GM19023 (cell line): ENCODE measurements around the gene STAC.
"Not testable (repeated sequence)": the region's sequence is repeated elsewhere in the genome, so short reads cannot be mapped to it uniquely, and the experiment has no call there.

Experiments used
- ATAC-seq: cut with Tn5 transposase; IDR thresholded peaks from one replicate; pipeline ENCODE4 v1.9.1; 2021; ENCODE audit warnings: mild to moderate bottlenecking, moderate library complexity; ENCODE audit not compliant: unreplicated experiment

The STAC gene

GRCh38 chr3:36409862-36410261, 29.6 kb downstream of the STAC start:
- ATAC-seq: no peak

DNA sequence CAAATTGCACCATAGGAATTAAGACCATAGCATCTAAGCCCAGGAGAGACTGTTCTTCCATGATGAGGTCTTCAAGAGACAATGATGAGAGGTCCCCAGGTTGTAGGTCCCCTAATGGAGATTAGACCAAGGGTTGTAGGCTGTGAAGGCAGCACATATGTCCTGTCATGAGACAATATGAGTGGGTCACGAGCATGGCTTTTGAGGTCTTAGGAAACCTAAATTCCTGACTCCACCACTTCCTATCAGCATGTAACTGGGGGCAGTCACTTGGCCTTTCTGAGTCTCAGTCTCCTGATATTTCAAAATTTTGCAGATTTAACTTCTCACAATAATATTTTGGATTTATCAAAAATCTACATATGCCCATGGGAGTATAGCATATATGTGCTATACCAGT, 31.3 kb downstream of the STAC start:
- ATAC-seq: no peak

GRCh38 chr3:36416599-36416998, 36.3 kb downstream of the STAC start:
- no peak for ATAC-seq

DNA sequence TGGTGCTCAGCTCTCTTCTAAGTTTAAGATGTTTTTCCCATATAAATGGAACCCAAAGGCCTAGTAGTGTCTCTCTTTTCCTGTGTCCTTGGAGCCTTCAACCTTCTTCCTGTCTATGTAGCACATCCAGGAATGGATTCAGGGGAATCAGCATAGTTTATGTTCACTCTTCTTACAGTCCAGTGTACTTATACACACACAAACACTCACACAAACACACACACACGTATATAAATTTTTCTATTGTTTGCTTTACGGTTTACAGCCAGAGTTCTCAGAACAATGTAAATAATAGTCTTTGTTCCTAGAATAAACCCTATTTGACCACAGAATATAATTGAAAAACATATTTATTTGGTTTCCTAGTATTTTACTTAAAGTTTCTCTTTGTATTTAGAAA, 36.9 kb downstream of the STAC start:
- no peak for ATAC-seq

- no peak for ATAC-seq
These were observed 38.0 kb downstream of the STAC start for GRCh38 chr3:36418296-36418695.

DNA sequence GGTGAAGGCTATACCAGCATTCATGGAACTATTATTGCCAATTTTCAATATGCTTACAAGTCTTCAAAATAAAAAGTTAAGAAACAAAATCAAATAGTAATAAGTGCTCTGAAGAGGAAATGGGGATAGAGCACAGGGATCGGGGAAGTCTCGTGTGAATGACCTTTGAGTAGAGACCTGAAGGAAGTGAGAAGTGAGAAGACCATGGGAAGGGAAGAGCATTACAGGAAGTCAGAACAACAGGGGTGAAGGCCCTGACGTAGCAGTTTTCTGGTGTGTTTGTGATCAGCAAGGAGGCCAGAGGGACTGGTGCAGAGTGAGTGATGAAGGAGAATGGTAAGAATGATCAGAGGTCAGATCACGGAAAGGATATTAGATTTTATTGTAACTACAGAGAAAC, 48.1 kb downstream of the STAC start:
- no peak for ATAC-seq

DNA sequence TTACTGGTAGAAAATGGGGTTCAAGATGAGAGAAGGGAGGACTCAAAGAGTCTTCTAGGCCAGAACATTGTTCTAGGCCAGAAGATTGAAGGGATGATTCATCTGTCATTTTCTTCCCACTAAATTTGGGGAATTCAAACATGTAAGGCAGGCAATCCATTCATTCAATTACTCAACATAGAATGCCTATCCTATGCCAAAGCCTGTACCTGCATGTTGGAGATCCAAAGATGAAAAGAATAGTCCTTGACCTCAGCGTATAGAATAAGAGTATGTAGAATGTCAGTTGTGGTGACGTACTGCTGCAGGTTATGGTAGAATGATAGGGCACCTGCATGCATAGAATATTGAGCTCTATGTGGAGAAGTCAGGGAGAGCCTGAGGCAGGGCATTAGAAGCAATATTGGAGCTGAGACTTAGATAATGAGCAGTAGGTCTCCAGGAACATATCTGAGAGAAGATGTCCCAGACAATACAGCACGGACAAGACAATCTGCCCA, 49.7 kb downstream of the STAC start:
- no peak for ATAC-seq

DNA sequence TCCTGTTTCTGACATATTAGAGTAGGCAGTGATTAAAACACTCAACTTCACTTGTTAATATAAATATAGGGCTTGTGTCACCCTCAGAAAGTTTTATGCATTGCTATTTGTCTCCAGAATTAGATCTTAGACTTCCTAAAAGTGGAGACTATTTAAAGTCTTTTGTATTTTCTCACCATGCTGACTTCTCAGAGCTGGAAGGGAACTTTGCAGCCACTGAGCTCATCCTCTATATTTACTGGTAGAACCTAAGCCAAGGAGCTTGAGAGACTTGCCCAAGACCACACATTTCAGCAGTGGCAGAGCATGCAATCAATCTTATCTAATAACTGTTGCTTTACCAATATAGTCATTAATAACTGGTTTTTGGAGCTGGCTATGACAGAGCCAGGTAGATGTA, 53.2 kb downstream of the STAC start:
- no peak for ATAC-seq

DNA sequence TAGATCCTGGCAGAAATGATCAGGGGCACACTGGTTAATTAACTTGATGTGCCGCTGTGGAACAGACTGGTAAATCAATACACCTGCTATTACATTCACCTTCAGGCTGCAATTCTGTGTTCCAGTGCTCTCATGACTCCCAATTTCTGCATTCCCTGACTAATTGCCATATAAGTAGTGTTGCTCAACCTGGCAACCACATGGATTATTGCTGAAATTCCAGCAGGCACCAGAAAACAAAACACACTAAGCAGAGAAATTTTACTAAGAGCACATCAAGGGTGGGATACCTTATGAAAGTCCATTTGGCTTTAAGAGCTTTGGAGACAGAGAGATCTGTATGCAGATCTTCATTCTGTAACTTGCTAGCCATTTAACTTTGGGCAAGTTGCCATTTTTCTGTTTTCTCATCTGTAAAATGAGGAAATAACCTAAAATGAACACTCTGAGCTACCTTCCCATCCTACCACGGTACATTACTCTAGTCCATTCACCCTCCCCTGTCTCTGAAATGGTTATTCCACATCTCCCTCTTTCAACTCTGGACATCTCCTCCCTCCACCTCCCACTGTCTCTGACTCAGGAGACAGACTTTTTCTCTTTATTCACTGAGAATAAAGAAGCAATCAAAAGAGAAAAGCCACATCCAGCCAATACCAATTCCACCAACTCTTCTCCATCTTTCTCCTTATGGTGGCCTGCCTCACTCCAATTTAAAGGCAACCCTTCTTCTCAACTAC, 54.6 kb downstream of the STAC start:
- no peak for ATAC-seq

- ATAC-seq: no peak
These were observed 62.9 kb downstream of the STAC start for GRCh38 chr3:36443028-36443686.

GRCh38 chr3:36444909-36445308, 64.6 kb downstream of the STAC start:
- ATAC-seq: no peak

- no peak for ATAC-seq
These were observed 66.0 kb downstream of the STAC start for GRCh38 chr3:36446276-36446675.

GRCh38 chr3:36447061-36447460, 66.8 kb downstream of the STAC start:
- ATAC-seq: no peak

DNA sequence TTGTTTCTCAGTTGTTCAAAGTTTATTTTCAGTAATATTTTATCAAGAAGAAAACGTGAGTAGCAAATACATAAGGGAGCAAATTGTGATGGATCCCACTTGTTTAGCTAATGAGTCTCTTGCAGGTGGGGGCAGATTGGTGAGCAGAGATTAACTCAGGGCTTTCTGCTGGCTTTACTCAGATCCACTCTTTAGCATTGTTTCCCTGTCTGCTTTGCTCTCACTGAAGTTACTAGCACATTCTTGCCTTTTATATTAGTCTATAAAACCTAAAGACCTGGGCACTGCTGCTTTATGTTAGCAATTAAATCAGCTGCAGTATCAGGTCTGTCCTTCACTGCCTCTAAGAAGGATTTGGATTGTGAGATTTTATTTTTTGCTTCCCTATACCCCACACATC, 71.5 kb downstream of the STAC start:
- ATAC-seq: no peak

DNA sequence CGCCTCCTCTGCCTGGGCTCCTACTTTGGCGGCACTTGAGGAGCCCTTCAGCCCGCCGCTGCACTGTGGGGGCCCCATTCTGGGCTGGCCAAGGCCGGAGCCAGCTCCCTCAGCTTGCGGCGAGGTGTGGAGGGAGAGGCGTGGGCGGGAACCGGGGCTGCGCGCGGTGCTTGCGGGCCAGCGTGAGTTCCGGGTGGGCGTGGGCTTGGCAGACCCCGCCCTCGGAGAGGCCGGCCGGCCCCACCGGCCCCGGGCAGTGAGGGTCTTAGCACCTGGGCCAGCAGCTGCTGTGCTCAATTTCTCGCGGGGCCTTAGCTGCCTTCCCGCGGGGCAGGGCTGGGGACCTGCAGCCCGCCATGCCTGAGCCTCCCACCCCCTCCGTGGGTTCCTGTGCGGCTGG, 72.9 kb downstream of the STAC start:
- ATAC-seq: not testable (repeated sequence)

GRCh38 chr3:36453896-36454295, 73.6 kb downstream of the STAC start:
- not testable (repeated sequence) for ATAC-seq

- no peak for ATAC-seq
These were observed 75.1 kb downstream of the STAC start for GRCh38 chr3:36455406-36455805.

GRCh38 chr3:36456784-36457183, 76.5 kb downstream of the STAC start:
- ATAC-seq: no peak

GRCh38 chr3:36457667-36458066, 77.4 kb downstream of the STAC start:
- ATAC-seq: no peak

GRCh38 chr3:36459177-36459576, 78.9 kb downstream of the STAC start:
- ATAC-seq: no peak

GRCh38 chr3:36461597-36461996, 81.3 kb downstream of the STAC start:
- no peak for ATAC-seq

GRCh38 chr3:36472045-36472444, 91.7 kb downstream of the STAC start:
- not testable (repeated sequence) for ATAC-seq
